ENCODE results near the gene STAC2. TPM values are rescaled to one million over a fixed set of nuclear protein-coding genes. Genes with fewer than 3 reads are reported as not detected.

The STAC2 gene
- total and polyA plus RNA-seq, 9 of the 15 experiments (the other 6 are each of a cell fraction or from before 2014, with no cell fraction given) = not detected

DNA sequence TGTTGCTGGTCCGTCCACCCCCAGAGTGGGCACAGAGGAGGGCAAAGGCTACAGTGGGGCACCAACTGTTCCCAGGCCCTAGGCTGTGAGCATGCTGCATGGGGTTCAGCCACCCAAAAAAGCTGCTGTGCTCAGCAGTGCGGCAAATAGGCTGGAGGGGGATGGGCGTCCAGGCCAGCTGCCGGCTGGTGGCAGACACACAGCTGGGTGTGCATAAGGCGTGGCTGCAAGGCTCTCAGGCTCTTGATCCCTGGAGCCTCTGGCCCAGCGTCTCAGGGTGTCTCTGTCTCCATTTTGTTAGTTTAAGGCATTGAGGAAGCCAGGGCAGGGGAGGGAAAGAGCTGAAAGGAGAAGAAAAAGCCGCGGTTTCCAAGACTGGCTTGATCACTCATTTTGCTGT is 16.9 kb downstream of the STAC2 start:
- 13% methylated on average over 8 of the region's 8 CpGs for WGBS (ENCODE audit: insufficient coverage, low coverage, missing lambda C conversion rate)
- Histone ChIP-seq H3K4me2 (ENCODE audit: insufficient read depth, low read length) (no peak overlapping the region), H3K27ac (ENCODE audit: extremely low read depth, low read depth, low read length) (no peak overlapping the region), H3K79me2 (ENCODE audit: control insufficient read depth, insufficient read depth, low read length) (no peaks in the 10 kb centered on the region), H2AFZ (ENCODE audit: low read depth, low read length) (no peak overlapping the region), H4K20me1 (replicated peaks; ENCODE audit: control insufficient read depth, insufficient read depth, low read length) (no peaks in the 10 kb centered on the region; the same call in 1 of the 2 replicates), H3K9me1 (ENCODE audit: control insufficient read depth, insufficient read depth, low read length) (peaks cover 4% of the 10 kb centered on the region), H3K4me1 (replicated peaks in 1 of 2; ENCODE audit: control insufficient read depth in 2 of 2, insufficient read depth in 2 of 2, low read length in 2 of 2) (peaks cover 0 to 32% of the 10 kb centered on the region in 2 experiments; a peak in 3 of 5 replicates), H3K9me3 (replicated peaks; ENCODE audit: control insufficient read depth, insufficient read depth, low read depth, low read length) (no peaks in the 10 kb centered on the region), H3K9ac (ENCODE audit: insufficient read depth in 1 of 2, low read depth in 2 of 2, low read length in 2 of 2) (0 out of 4 replicates have a peak overlapping the region, but pooled peaks of 1 of the 2 experiments have one; percentile 10), H3K4me3 (no peak overlapping the region), H3K27me3 (ENCODE audit: control insufficient read depth in 2 of 2, insufficient read depth in 2 of 2, low read length in 2 of 2) (peaks cover 0 to 29% of the 10 kb centered on the region in 2 experiments; a peak in 2 of 5 replicates), H3K36me3 (ENCODE audit: control insufficient read depth, insufficient read depth, low read length) (peaks cover 14% of the 10 kb centered on the region)
- CTCF ChIA-PET (ENCODE audit: low intra/inter-chr PET ratio) = interaction anchor here (1.3 kb wide), 1 partner anchor 36 kb away, joined by 6 read pairs; no protein-coding TSS in a partner anchor
- POLR2A ChIA-PET = interaction anchor here (2.1 kb wide), 1 partner anchor 10 kb away, joined by 16 read pairs; the partner anchor contains the start of gene RPL19
- no TSS peak for BruUV-seq (replicated peaks)
- DNase-seq (ENCODE audit: extremely low read depth in 1 of 4, low spot score in 3 of 4) (peak in 3 of 4 experiments; percentile 51 to 62 (median 59)), FAIRE-seq (no peak), ATAC-seq (peak; percentile 41)
- intact Hi-C loops (cut with micrococcal nuclease) (loop anchor here (5.0 kb wide), 3 partner anchors 143 to 408 kb away; no protein-coding TSS in a partner anchor), in situ Hi-C loops (cut with MboI) (no loop called here)
- no peak for TF ChIP-seq NFYB (IDR thresholded peaks at IDR 0.05; ENCODE audit: extremely low read depth, insufficient read length)
- no peak for TF ChIP-seq MAFK (IDR thresholded peaks at IDR 0.05; ENCODE audit: low read length)
- TF ChIP-seq MCM7 (IDR thresholded peaks at IDR 0.05) = no peak
- peak; percentile 93 for TF ChIP-seq TFAP4 (CRISPR knock-in tag; IDR thresholded peaks at IDR 0.05; ENCODE audit: borderline replicate concordance)
- 0 out of 4 replicates have a peak, but pooled peaks of 1 of the 2 experiments have one; percentile 23 for TF ChIP-seq SIN3A (IDR thresholded peaks at IDR 0.05; ENCODE audit: borderline replicate concordance in 2 of 2, control insufficient read depth in 1 of 2, low read depth in 2 of 2, low read length in 2 of 2)
- no peak for TF ChIP-seq ADNP (tag; IDR thresholded peaks at IDR 0.05)
- no peak for TF ChIP-seq FUS (optimal IDR thresholded peaks at IDR 0.05; ENCODE audit: low read depth, low read length)
- no peak for TF ChIP-seq ZNF140 (CRISPR knock-in tag; IDR thresholded peaks at IDR 0.05)
- TF ChIP-seq KDM1A (IDR thresholded peaks at IDR 0.05) = no peak
- no peak for TF ChIP-seq PHF8 (IDR thresholded peaks at IDR 0.05; ENCODE audit: borderline replicate concordance, low read length)
- TF ChIP-seq FOXK2 (conservative IDR thresholded peaks at IDR 0.05 in 1 of 2, IDR thresholded peaks at IDR 0.05 in 1 of 2; ENCODE audit: low read depth in 2 of 2) = no peak
- TF ChIP-seq C11orf30 (IDR thresholded peaks at IDR 0.05; ENCODE audit: low read depth) = no peak
- TF ChIP-seq, protein P1, sequence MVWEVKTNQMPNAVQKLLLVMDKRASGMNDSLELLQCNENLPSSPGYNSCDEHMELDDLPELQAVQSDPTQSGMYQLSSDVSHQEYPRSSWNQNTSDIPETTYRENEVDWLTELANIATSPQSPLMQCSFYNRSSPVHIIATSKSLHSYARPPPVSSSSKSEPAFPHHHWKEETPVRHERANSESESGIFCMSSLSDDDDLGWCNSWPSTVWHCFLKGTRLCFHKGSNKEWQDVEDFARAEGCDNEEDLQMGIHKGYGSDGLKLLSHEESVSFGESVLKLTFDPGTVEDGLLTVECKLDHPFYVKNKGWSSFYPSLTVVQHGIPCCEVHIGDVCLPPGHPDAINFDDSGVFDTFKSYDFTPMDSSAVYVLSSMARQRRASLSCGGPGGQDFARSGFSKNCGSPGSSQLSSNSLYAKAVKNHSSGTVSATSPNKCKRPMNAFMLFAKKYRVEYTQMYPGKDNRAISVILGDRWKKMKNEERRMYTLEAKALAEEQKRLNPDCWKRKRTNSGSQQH (CRISPR knock-in tag; IDR thresholded peaks at IDR 0.05) = no peak
- TF ChIP-seq DIDO1 (tag; IDR thresholded peaks at IDR 0.05; ENCODE audit: low read depth) = no peak
- TF ChIP-seq ZC3H8 (IDR thresholded peaks at IDR 0.05) = no peak
- peak; percentile 61 for TF ChIP-seq DACH1 (IDR thresholded peaks at IDR 0.05; ENCODE audit: partially characterized antibody)
- TF ChIP-seq SP1 (CRISPR knock-in tag; IDR thresholded peaks at IDR 0.05) = no peak
- TF ChIP-seq HNRNPUL1 (IDR thresholded peaks at IDR 0.05; ENCODE audit: low read length) = no peak
- no peak for TF ChIP-seq PRPF4 (IDR thresholded peaks at IDR 0.05; ENCODE audit: insufficient read depth, low read depth, low read length, poor library complexity, severe bottlenecking)
- no peak for TF ChIP-seq USF2 (CRISPR knock-in tag; IDR thresholded peaks at IDR 0.05)

Data from K562 (cell line).